ENCODE measurements around the gene TTN.

TTN gene

GRCh38 chr2:178482437-178482836 is 324.8 kb downstream of the TTN start:
- H3K27me3 ChIP-seq (ENCODE audit: control insufficient read depth in 1 of 2, insufficient read depth in 2 of 2, low read length in 2 of 2) = no peaks in the 10 kb centered on the region
- H3K36me3 ChIP-seq (ENCODE audit: control insufficient read depth in 2 of 2, insufficient read depth in 2 of 2, low read length in 2 of 2) = peaks cover 4 to 9% of the 10 kb centered on the region in 2 donors
- no peaks in the 10 kb centered on the region for H3K9me3 ChIP-seq (ENCODE audit: control insufficient read depth in 2 of 2, low read length in 2 of 2)
- H3K4me1 ChIP-seq (ENCODE audit: control insufficient read depth, insufficient read depth, low read length) = peaks cover 21% of the 10 kb centered on the region
- no peak overlapping the region for H3K9ac ChIP-seq (ENCODE audit: low read length in 2 of 2)
- H3K27ac ChIP-seq (ENCODE audit: low read length) = no peak overlapping the region
- H3K4me3 ChIP-seq (ENCODE audit: low read length in 2 of 2) = peak overlapping the region; percentile 17 to 44

DNA sequence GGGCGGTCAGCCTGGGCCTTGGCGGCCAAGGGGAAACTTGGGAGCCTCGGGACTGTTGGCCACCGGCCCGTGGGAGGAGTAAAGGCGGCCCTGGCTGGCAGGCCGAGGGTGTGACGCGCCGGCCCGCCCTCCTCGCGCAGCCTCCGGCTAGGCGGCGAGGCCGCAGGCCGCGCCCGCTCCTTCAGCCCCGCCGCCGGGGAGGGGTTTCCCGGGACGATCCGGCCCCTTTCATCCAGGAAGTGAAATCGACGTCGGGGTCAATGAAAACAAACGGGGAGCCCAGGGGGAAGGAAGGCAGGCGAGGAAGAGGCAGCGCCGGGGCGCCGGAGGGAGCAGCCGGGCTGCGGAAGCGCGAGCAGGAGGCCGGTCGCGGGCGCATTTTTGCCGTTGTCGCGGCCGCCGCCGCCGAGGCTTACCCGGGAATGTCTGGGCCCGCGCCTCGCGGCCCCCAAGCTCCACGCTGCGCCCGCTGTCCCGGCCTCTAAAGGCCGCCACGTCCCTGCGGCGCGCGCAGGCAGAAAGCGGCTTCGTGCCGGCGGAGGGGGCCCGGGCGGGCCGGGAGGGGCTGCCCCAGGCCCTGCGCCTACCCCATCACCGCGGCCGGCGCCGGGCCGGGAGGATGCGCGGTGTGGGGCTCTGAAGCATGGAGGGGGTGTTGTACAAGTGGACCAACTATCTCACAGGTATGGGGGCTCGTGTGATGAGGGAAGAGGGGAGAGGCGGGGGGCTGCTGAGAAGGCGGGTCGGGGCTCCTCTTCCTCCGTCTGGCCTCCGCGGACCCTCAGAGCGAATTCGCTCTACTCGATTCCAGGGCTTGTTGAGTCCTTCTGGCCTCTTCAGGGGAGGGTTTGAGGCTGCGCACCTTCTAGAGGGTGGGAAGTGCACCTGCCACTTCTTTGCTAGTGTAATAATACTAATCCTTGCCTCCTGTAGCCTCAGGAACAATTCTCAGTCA is 326.7 kb downstream of the TTN start, which contains the start of gene PLEKHA3:
TSS of gene PLEKHA3 (plus strand) at position 231 of the 955 bp plus-strand sequence. CDS start at position 644, 413 bp downstream.
- H3K9me3 ChIP-seq (ENCODE audit: control insufficient read depth in 2 of 2, low read length in 2 of 2) = no peaks in the 10 kb centered on the region
- H3K4me1 ChIP-seq (ENCODE audit: control insufficient read depth, insufficient read depth, low read length) = peaks cover 21% of the 10 kb centered on the region
- peak within 1 kb of the TSS; percentile 91 to 99 for H3K4me3 ChIP-seq (ENCODE audit: low read length in 2 of 2)
- H3K9ac ChIP-seq (ENCODE audit: low read length in 2 of 2) = peak within 1 kb of the TSS; percentile 88 to 94
- H3K36me3 ChIP-seq (ENCODE audit: control insufficient read depth in 2 of 2, insufficient read depth in 2 of 2, low read length in 2 of 2) = no peaks in the 10 kb centered on the region
- H3K27ac ChIP-seq (ENCODE audit: low read length) = peak within 1 kb of the TSS; percentile 99
- no peaks in the 10 kb centered on the region for H3K27me3 ChIP-seq (ENCODE audit: control insufficient read depth in 1 of 2, insufficient read depth in 2 of 2, low read length in 2 of 2)

DNA sequence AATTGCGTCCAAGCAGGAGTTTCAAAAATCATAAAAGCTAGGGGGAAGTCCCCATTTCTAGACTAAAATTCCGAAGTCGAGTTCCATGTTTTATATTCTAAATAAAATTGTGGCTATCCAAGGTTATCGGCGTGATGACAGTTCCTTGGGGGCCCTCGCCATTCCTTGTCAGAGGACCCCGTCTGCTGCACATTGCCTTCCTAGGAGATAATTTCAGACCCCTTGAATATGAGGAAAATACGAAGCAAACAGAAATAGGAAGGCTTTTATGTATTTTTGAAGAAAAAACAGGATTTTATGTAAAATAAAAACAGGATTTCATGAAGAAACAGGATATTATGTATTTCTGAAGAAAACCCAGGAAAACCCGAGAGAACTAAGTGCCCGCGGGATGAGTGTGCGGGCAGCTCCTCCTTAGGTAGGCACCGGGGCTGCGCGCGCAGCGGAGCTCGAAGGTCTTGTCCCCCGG is 327.4 kb downstream of the TTN start:
- Histone ChIP-seq H3K27me3 (ENCODE audit: control insufficient read depth in 1 of 2, insufficient read depth in 2 of 2, low read length in 2 of 2) (no peaks in the 10 kb centered on the region), H3K36me3 (ENCODE audit: control insufficient read depth in 2 of 2, insufficient read depth in 2 of 2, low read length in 2 of 2) (no peaks in the 10 kb centered on the region), H3K9me3 (ENCODE audit: control insufficient read depth in 2 of 2, low read length in 2 of 2) (no peaks in the 10 kb centered on the region), H3K4me1 (ENCODE audit: control insufficient read depth, insufficient read depth, low read length) (peaks cover 18% of the 10 kb centered on the region), H3K27ac (ENCODE audit: low read length) (peak overlapping the region; percentile 99), H3K9ac (ENCODE audit: low read length in 2 of 2) (peak overlapping the region; percentile 58 to 94), H3K4me3 (ENCODE audit: low read length in 2 of 2) (peak overlapping the region in 1 of 2 donors; percentile 91)

GRCh38 chr2:178479275-178479616 is 328.0 kb downstream of the TTN start:
- Histone ChIP-seq H3K4me1 (ENCODE audit: control insufficient read depth, insufficient read depth, low read length) (peaks cover 16% of the 10 kb centered on the region), H3K27me3 (ENCODE audit: control insufficient read depth in 1 of 2, insufficient read depth in 2 of 2, low read length in 2 of 2) (no peaks in the 10 kb centered on the region), H3K4me3 (ENCODE audit: low read length in 2 of 2) (peak overlapping the region; percentile 88 to 91), H3K27ac (ENCODE audit: low read length) (peak overlapping the region; percentile 99), H3K9me3 (ENCODE audit: control insufficient read depth in 2 of 2, low read length in 2 of 2) (no peaks in the 10 kb centered on the region), H3K36me3 (ENCODE audit: control insufficient read depth in 2 of 2, insufficient read depth in 2 of 2, low read length in 2 of 2) (no peaks in the 10 kb centered on the region), H3K9ac (ENCODE audit: low read length in 2 of 2) (peak overlapping the region; percentile 94 to 98)

DNA sequence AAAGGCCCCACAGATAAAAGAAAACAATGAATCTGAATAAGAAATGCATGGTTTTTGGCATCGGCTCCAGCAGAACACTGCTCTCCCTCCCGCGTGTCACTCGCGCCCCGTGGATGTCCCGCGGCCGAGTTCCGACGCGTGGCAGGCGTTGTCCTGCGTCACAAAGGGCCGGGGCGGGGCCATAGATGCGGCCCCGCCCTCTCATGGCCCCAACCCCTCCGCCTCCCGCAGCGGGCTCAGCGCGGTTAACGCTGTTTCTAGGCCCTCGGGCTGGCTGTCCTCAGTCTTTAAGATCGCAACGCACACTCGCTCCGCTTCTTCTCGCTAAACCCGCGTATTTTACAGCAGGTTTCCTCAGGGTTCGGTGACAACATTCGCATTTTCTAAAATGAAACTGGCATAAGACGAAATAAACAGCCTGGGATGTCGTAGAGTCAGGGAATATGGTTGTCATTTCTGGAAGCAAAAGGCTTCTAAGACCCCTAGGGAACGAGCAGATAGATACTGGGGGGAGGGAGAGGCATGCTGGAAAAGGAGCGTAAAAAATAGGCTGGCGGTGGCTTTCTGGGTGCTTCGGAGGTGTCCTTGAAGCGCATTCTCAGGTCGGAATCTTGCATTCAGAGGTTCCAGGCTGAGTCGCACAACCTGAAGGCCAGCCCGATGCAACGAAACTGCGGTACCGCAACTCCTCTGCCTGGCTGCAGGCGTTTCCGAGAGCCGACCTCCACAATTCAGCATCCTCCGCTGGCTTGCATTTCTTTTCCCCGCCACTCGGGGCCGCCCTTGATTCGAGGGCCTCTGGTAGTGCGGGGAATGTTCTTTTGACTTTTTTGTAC is 328.6 kb downstream of the TTN start, which contains the start of gene FKBP7:
TSS of gene FKBP7 (minus strand) at position 162 of the 836 bp plus-strand sequence. CDS start at position 61, 101 bp downstream.
- H3K9ac ChIP-seq (ENCODE audit: low read length in 2 of 2) = peak within 1 kb of the TSS; percentile 94 to 98
- H3K4me3 ChIP-seq (ENCODE audit: low read length in 2 of 2) = peak within 1 kb of the TSS; percentile 88 to 91
- H3K27me3 ChIP-seq (ENCODE audit: control insufficient read depth in 1 of 2, insufficient read depth in 2 of 2, low read length in 2 of 2) = no peaks in the 10 kb centered on the region
- peak within 1 kb of the TSS; percentile 99 for H3K27ac ChIP-seq (ENCODE audit: low read length)
- no peaks in the 10 kb centered on the region for H3K9me3 ChIP-seq (ENCODE audit: control insufficient read depth in 2 of 2, low read length in 2 of 2)
- peaks cover 16% of the 10 kb centered on the region for H3K4me1 ChIP-seq (ENCODE audit: control insufficient read depth, insufficient read depth, low read length)
- H3K36me3 ChIP-seq (ENCODE audit: control insufficient read depth in 2 of 2, insufficient read depth in 2 of 2, low read length in 2 of 2) = no peaks in the 10 kb centered on the region

GRCh38 chr2:178478130-178478438 is 329.1 kb downstream of the TTN start:
- peak overlapping the region; percentile 94 to 98 for H3K9ac ChIP-seq (ENCODE audit: low read length in 2 of 2)
- H3K27me3 ChIP-seq (ENCODE audit: control insufficient read depth in 1 of 2, insufficient read depth in 2 of 2, low read length in 2 of 2) = no peaks in the 10 kb centered on the region
- H3K27ac ChIP-seq (ENCODE audit: low read length) = peak overlapping the region; percentile 99
- H3K36me3 ChIP-seq (ENCODE audit: control insufficient read depth in 2 of 2, insufficient read depth in 2 of 2, low read length in 2 of 2) = no peaks in the 10 kb centered on the region
- H3K4me1 ChIP-seq (ENCODE audit: control insufficient read depth, insufficient read depth, low read length) = peaks cover 16% of the 10 kb centered on the region
- peak overlapping the region; percentile 88 to 91 for H3K4me3 ChIP-seq (ENCODE audit: low read length in 2 of 2)
- no peaks in the 10 kb centered on the region for H3K9me3 ChIP-seq (ENCODE audit: control insufficient read depth in 2 of 2, low read length in 2 of 2)

DNA sequence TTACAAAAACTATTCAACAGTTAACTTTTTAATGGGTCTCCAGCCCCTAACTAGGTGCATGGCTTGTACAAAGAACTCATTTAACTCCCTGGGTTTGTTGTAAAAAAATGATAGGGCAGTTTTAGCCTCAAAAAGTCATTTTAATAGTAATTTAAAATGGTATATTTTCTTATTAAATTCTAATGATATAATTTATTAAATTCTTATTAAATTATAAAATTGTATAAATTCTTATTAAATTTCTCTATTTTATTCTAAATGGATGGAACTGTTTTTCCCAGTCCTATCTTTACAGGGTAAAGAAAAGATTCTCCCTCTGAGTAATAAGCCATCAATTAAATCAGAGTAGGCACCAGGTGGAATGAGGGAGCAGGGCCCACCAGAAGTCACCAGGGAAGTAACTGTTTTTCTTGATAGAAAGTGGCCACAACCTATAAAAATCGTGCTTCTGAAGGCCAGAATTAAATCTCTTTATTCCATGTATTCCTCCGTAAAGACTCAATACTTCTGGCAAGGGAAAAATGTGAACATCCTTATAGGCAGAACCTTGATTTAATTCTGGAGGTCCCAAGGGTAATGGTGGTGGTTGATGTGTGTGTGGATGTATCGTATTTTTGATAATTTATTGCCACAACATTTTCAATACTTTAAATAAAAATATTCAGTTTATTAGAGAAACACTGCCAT is 329.6 kb downstream of the TTN start:
- no peaks in the 10 kb centered on the region for H3K36me3 ChIP-seq (ENCODE audit: control insufficient read depth in 2 of 2, insufficient read depth in 2 of 2, low read length in 2 of 2)
- no peaks in the 10 kb centered on the region for H3K27me3 ChIP-seq (ENCODE audit: control insufficient read depth in 1 of 2, insufficient read depth in 2 of 2, low read length in 2 of 2)
- peak overlapping the region; percentile 94 to 98 for H3K9ac ChIP-seq (ENCODE audit: low read length in 2 of 2)
- H3K27ac ChIP-seq (ENCODE audit: low read length) = peak overlapping the region; percentile 99
- peaks cover 14% of the 10 kb centered on the region for H3K4me1 ChIP-seq (ENCODE audit: control insufficient read depth, insufficient read depth, low read length)
- H3K4me3 ChIP-seq (ENCODE audit: low read length in 2 of 2) = peak overlapping the region; percentile 88 to 91
- H3K9me3 ChIP-seq (ENCODE audit: control insufficient read depth in 2 of 2, low read length in 2 of 2) = no peaks in the 10 kb centered on the region

GRCh38 chr2:178476477-178476876 is 330.7 kb downstream of the TTN start:
- H3K9me3 ChIP-seq (ENCODE audit: control insufficient read depth in 2 of 2, low read length in 2 of 2) = no peaks in the 10 kb centered on the region
- peaks cover 11% of the 10 kb centered on the region for H3K4me1 ChIP-seq (ENCODE audit: control insufficient read depth, insufficient read depth, low read length)
- H3K36me3 ChIP-seq (ENCODE audit: control insufficient read depth in 2 of 2, insufficient read depth in 2 of 2, low read length in 2 of 2) = no peaks in the 10 kb centered on the region
- H3K27ac ChIP-seq (ENCODE audit: low read length) = no peak overlapping the region
- no peaks in the 10 kb centered on the region for H3K27me3 ChIP-seq (ENCODE audit: control insufficient read depth in 1 of 2, insufficient read depth in 2 of 2, low read length in 2 of 2)
- no peak overlapping the region for H3K4me3 ChIP-seq (ENCODE audit: low read length in 2 of 2)
- no peak overlapping the region for H3K9ac ChIP-seq (ENCODE audit: low read length in 2 of 2)
